NCI-H69 (cell line): ENCODE data around the gene KHDC4.
"Not testable (repeated sequence)": the region's sequence is repeated elsewhere in the genome, so short reads cannot be mapped to it uniquely, and the experiment has no call there.

Experiments used
- DNase-seq: peaks from one replicate; lab custom pipeline; 2025; lab: John Stamatoyannopoulos, UW

The KHDC4 gene

DNA sequence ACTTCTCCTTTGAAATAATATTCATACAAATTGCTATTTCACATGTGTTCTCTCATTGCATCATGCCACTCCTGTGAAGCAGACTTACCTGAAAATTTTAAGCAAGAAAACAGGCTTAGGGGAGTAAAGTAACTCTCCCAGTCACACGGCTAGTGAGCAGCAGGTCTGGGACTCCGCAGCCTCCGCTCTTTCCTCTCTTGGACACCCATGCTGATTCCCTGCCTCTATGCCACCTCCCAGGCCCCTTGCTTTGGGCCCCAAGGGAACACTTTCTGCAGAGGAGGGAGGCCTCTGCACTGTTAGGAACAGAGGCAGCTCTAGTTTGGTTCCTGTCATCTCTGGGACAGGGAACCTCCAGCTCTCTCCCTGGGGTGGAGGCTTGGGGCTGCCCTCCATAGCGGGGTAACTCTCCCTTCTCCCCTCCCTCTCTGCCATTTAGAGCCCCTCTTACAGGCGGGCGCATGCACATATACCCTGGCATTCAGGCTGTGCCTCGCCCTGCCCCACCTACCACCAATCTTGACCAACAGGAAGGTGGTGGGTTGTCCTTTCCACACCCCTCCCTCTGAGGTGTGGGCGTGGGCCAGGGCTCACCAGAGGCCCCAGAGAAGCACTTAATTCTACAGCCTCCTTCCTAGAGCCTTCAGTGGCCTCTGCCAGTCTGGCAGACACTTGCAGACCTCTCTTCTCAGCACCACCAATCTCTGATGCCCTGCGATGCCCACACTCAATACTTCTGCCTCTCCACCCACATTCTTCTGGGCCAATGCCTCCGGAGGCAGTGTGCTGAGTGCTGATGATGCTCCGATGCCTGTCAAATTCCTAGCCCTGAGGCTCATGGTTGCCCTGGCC, 7.0 kb upstream of the KHDC4 start, which contains the start of gene RXFP4:
Gene RXFP4 (plus strand): TSS at position 646 of the 852 bp plus-strand sequence. CDS start 72 bp downstream, at position 718.
- DNase-seq = peak; percentile 66

DNA sequence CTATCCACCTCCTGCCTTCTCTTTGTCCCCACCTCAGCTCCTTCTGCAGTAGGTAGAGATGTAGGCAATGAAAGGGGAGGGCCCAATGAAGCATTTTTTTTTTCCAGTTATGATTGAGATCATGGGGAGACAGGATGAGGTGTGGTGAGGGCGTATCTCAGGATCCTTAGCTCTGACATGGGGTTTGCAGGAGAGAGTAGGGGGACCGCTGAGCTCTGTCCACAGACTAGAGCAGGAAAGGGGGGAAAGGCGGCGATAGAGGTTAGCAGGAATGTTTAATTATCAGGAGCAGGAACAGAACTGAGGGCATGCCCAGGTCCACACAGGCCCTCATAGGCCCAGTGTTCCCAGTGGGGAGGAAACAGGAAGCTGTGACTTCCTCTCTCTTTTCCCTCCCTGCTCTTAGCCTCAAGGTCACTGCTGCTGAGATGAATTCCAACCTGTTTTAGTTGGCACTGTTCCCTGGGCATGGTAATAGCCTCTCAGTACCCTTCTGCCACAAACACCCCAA, 6.3 kb upstream of the KHDC4 start:
- peak; percentile 84 for DNase-seq

DNA sequence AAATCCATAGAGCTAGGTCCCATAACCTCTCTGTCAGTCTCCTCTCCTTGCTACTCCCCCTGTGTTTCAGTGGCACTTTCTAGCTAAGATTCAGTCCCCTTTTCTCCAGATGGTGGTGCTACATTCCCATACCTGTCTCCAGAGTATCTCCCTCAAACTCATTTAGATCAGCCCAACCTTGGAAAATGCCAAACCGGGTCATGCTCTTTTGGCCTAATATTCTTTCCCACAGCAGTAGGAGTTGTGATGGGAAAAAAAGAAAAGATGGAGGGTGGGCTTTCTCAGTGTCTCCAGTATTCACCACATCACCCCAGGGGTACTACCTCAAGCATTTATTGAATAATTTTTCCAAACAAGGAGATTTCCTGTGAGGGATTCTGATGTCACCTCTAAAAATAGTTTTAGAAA, 4.0 kb upstream of the KHDC4 start:
- peak; percentile 81 for DNase-seq

DNA sequence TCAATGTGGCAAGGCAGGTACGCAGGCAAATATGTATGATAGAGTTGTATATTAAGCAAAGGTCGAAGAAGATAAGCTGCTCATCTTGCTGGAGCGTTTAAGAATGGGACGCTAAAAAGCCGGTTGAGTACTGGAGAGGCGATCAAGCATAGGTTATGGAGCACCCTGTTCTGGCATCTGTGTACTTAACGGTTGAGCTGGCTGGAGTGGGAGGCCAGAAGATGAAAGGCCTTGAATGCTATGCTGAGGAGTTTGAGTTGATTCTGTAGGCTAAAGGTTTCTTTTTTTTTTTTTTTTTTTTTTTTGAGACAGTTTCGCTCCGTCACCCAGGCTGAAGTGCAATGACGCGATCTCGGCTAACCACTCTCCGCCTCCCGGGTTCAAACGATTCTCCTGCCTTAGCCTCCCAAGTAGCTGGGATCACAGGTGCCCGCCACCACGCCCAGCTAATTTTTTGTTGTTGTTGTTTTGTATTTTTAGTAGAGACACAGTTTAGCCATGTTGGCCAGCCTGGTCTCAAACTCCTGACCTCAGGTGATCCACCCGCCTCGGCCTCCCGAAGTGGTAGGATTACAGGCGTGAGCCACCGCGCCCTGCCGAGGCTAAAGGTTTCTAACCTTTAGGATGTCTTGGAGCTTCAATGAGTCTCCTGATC, 850 bp upstream of the KHDC4 start:
- DNase-seq = peak; percentile 56

DNA sequence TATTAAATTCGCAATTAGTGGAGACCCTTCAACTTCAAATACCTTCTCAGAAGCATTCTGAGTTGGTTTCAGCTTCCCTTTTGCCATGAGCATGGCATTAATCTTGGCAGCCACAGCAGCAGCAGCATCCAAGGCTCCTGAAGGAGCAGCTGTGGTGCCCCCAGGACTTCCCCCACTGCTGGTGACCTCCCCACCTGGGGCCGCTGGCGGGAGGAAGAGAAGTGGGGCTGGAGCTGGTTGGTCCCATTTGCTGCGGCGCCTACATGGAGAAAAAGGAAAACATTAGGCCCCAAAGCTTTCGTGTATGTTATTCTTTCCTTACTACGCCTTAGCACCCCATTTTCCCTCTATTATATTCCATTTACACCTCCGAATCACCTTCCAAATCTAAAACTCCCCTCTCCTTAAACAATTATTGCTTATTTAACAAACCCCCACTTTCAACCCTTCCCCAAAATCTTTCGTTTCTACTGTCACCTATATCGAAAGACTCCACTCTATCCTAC, 569 bp downstream of the KHDC4 start:
- peak; percentile 34 for DNase-seq

DNA sequence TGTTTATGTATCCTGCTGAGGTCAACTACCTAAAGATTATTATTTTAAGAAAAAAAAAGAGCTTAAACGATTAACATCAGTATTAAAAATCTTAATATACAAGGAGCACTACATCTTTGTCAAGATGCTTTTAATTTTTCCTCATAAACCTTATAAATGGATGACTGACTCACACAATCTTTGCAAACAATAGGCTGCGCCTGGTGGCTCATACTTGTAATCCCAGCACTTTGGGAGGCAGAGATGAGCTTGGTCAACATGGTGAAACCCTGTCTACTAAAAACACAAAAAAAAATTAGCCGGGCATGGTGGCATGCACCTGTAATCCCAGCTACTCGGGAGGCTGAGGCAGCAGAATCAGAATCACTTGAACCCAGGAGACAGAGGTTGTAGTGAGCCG, 1.7 kb downstream of the KHDC4 start:
- DNase-seq = no peak

DNA sequence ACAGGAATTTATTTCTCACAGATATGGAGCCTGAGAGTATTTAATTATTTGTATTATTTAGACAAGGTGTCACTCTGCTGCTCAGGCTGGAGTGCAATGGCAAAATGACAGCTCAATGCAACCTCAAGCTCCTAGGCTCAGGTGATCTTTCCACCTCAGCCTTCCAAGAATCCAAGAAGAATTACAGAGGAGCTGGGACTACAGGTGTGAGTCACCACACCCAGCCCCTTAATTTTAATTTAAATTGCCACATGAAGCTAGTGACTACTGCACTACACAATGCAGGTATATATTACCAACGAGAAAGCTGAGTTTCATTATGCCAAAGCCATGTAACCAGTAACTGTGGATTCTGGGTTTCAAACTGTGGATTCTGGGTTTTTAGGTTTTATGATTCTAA, 2.1 kb downstream of the KHDC4 start:
- DNase-seq = no peak

DNA sequence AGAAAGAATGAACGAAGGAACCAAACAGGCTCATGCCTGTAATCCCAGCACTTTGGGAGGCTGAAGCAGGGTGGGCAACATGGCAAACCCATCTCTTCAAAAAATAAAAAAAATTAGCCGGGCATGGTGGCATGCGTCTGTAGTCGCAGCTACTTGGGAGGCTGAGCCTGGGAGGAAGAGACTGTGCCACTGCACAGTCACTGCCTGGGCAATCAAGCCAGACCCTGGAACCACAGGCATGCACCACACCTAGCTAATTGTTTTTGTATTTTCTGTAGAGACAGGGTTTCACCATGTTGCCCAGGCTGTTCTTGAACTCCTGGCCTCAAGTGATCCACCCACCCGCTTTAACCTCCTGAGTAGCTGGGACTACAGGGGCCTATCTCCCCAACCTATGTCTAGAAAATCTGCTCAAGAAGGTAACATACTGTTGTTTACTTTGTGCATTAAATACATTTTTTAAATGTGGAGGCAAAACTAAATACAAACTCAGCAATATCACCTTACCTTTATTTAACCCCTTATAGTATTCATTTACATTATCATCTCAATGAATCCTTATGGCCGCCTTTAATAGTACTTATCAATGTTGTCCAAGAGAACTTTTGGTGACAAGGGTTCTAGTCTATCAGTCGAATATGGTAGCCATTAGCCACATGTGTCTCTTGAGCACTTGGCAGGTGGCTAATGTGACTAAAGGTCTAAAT, 2.7 kb downstream of the KHDC4 start:
- no peak for DNase-seq

DNA sequence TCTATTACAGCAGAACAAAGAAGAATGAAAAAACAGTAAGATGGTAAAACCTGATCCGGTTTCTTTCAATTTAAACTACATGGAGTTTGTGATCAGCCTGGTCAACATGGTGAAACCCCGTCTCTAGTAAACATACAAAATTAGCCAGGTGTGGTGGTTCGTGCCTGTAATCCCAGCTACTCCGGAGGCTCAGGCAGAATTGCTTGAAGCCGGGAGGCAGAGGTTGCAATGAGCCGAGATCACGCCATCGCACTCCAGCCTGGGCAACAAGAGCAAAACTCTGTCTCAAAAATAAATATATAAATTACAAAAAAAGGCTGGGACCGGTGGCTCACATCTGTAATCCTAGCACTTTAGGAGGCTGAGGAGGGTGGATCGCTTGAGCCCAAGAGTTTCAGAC, 3.5 kb downstream of the KHDC4 start:
- DNase-seq = not testable (repeated sequence)

DNA sequence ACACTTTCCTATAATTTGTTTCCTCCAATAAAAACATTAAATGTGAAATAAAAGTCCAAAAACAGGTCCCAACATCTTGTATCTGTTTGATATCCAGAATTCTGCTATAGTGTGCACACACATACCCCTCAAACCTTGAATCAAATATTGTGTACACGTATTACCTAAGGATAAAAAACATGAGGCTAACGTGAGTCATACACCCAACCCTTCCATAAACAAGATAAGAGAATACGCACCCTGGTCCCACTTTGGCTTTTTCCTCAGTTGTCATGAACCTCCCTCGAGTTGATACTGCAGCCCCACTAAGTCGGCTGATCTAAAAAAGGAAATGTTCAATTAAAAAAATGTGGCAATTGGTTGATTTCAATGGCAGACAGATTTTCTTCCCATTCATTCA, 5.2 kb downstream of the KHDC4 start:
- DNase-seq = no peak

DNA sequence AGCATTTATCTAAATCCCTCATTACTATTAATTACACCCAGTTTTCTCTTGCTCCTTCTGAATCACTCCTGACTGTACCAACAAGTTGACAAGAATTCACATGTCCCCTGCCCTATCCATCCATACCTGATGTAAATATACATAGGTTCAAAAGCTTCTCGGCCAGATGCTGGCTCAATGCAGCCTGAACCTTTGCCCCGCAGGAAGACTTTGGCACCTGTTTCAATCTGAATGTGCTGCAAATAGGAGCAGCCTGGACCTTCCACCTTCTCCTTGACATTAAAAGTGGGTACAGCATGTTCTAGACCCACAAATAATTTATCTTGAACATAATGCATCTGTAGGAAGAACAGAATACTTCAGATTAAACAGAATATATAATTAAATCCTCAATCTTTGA, 8.7 kb downstream of the KHDC4 start:
- DNase-seq = no peak

DNA sequence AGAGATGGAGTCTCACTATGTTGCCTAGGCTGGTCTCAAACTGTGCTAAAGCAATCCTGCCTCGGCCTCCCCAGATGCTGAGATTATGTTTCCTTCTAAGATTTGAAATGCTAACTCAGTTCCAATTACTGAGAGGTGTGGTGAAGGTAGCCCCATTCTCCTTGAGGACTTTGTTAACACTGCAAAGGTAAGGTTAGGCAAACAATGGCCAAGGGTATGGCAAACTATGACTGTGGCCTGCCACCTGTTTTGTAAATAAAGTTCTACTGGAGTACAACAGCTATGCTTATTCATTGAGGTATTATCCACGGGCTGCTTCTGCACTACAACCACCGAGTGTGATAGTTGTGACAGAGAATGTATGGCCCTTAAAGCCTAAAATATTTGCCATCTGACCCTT, 13.5 kb downstream of the KHDC4 start:
- DNase-seq = no peak

DNA sequence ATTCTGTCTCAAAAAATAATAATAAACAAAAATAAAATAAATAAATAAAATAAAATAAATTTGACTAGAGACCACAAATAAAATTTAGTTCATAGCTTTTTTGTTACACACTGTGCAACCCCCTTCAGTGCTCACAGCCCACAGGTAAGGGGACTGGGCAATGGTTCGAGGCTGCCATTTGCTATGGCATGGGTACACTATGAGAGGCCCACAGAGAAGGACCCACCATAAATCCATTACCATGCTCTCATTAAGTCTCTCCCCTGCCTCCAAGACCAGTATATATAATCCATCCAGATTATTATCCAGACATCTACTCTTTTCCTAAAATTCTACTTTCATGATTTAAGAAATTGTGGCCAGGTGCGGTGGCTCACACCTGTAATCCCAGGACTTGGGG, 14.4 kb downstream of the KHDC4 start:
- no peak for DNase-seq

DNA sequence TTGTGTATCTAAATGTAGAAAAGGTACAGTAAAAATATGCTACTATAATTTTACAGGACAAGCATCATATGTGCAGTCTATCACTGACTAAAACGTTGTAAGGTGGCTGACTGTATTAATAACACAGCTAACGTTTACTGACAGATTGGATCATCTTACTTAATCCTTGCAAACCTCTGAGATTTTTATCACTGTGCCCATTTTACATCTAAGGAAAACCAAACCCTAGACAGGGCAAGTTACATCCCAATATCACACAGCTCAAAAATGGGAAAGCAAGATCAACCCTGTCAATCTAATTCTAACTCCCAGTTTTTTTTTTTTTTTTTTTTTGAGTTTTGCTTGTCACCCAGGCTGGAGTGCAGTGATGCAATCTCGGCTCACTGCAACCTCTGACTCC, 15.6 kb downstream of the KHDC4 start:
- no peak for DNase-seq

DNA sequence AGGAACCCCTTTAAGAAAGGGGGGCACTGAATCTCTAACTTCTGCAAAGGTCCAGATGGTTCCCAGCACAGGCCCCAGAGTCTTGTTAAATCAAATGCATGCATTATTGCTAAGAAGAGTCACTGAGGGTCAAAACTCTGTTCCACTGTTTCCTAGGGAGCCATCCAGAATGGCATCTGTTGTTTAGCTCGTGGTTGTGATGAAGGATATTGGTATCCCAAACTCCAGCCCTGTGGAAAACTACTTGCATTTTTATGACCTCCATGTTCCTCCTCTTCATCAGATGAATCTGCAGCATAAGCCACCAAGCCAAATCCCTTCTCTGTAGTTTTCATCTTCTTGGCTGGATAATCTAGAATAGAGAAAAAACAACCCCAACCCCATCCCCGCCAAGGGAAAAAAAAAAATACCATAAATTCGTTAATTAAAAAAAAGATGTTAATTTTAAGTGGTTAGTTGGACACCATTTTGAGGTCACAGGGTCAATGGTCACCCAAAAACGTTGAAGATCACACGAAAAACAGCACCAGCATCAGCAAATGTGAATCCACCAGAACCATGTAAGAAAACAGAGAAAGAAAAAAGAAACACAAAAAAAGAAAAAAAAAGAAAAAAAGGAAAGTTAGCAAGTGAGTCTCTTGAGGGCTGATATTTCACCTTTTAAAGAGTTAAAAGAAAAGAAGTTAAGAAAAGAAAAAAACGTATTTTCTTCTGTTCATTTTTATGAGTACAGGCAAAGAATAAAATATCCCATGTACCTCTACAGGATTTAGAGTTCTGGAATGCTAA, 20.1 kb downstream of the KHDC4 start:
- no peak for DNase-seq

DNA sequence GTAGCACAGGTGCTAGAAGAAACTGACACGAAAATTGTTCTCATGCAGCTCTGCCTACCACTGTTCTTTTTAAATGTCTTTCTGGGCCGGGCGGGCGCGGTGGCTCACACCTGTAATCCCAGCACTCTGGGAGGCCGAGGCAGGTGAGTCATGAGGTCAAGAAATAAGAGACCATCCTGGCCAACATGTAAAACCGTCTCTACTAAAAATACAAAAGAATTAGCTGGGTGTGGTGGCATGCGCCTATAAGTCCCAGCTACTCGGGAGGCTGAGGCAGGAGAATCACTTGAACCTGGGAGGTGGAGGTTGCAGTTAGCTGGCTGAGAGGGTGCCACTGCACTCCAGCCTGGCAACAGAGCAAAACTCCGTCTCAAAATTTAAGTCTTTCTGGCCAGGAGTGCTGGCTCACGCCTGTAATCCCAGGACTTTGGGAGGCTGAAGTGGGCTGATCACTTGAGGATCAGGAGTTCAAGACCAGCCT, 22.1 kb downstream of the KHDC4 start:
- peak; percentile 45 for DNase-seq

DNA sequence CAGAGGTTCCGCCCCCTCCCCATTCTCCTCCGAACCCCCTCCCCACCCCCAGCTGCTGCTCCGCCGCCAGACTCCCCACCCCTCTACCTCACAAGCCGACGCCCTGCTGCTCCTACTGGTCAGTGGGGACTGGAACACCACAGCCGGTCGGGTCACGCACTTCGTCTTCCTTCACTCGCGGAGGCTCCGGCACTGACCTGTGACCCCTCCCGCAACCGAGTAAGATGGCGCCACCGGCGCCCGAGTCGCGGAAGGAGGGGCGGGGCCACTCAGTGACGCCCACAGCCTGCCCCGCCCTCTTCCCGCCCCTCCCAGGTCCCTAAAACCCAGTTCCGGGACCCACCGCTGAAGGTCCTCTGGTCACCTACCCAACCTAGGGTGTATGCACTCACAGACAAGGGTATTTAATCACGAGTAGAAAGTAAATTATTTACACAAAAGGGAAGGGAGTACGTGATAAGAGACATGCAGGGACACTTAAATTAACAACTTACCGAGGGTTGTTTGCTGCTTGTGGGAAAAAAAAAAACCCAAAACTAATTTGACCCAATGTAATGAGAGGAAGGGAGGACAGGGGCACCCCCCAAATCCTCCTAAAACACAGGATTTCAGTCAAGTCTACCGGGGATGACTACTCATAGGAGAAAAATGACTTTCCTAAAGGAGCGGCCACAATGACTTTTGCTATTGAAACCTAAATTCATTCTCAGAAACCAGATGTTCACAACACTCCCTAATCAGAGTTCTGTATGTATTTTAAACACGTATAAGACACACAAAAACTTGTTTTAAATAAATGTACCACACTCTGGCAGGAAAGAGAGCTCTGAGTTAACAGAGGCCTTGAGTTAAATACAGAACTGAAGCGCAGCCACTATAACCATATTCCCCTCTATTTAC, 22.8 kb downstream of the KHDC4 start, which contains the start of gene RIT1:
Gene RIT1 (minus strand): TSS at position 194 of the 900 bp plus-strand sequence. CDS start 588 bp downstream, outside the sequence.
- DNase-seq = peak; percentile 90

DNA sequence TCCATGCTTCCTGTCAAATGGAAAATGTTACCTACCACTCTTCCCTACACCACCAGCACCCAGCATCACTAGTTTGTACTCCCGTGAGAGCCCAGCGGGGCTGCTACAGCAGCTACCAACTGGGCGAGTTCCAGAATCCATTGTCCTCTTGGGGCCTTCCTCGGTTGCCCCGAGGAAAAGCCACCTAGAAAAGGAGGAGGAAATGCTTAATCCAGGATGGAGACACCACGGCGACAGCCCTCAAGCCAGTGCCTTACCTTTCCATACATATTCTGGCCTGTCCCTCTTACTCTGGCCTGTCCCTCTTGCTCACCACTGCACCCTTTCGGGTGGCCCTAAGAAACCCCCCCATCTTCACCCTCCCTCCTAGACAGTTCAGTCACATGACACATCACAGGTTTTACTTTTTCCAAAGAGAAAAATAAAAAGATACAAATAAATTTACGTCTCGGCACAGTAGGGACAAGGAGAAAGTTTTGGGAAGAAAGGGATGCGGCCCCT, 23.5 kb downstream of the KHDC4 start:
- DNase-seq = peak; percentile 61

DNA sequence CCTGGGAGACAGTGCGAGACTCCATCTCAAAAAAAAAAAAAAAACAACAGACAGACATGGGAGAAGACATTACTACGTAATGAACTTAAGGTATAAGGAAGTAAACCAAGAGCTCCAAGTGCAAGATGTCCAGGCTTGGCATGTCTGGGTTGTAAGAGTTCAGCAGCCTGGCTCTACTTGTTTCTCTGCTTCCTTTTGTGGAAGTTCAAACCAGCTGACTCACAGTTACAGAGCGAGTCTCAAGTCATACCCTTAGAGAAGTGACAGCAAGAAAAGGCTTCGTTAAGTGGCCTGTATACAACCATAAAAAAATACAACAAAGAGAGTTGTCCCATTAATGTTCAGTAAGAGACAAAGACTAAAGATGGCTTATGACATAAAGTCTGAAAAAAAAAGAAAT, 24.3 kb downstream of the KHDC4 start:
- no peak for DNase-seq

DNA sequence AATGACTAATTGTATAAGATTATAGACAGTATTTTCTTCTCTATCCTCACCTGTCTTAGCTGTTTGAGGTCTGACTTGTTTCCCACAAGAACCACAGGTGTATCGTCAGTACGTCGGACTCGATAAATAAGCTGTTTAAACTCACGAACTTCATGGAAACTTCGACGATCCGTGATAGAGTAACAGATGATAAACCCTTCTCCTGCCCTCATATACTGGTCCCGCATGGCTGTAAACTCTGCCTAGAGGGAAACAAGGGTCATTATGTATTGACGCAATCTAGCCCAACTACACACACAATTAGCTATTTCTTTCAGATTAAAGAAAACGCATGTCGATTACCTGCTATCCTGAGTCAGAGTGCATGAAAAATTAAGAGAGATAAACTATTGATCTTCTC, 30.0 kb downstream of the KHDC4 start:
- DNase-seq = no peak
